Measurements from ENCODE around the gene DPP6.

DPP6 gene

DNA sequence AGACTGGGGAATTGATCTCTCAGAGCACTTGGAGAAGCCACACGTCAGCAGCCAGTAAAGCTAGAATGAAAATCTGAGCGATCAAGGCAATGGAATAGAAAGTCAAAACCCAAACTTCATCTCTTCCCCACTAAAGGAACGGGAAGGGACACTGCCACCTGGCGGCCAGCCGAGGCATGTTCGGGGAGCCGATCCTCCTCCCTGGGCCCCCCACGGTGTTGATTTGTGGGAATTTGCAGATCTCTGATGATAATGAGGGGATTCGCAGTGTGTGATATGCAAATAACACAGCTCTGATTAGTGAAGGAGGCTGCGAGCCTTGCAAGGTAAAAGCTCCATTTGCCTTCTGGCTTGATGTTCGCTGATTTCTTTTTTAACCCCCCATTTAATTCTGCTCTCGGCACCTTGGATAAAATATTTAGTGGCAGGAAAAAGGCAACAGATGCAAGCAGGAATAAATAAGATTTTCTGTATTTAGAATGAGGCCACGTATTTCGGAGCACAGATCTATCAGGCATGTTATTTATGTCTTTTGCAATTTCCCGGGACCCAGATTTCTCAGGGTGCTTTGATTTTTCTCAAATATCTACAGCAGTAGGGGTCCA is 692.2 kb downstream of the DPP6 start:
- Histone ChIP-seq H3K9ac (ENCODE audit: insufficient read length) (no peak overlapping the region), H3K9me3 (ENCODE audit: low read depth, low read length) (no peaks in the 10 kb centered on the region), H3K4me3 (no peak overlapping the region), H3K36me3 (ENCODE audit: insufficient read depth, low read length) (no peaks in the 10 kb centered on the region), H3K27ac (no peak overlapping the region)
- TF ChIP-seq POLR2AphosphoS5 (IDR thresholded peaks at IDR 0.05; ENCODE audit: borderline replicate concordance, low read depth, low read length), result no peak
- TF ChIP-seq EZH2 (IDR thresholded peaks at IDR 0.05), result no peak
- TF ChIP-seq FOXP2 (optimal IDR thresholded peaks at IDR 0.05; ENCODE audit: control extremely low read depth, extremely low read length, insufficient read depth), result no peak
- no peak for DNase-seq (ENCODE audit: low read depth, low spot score)

DNA sequence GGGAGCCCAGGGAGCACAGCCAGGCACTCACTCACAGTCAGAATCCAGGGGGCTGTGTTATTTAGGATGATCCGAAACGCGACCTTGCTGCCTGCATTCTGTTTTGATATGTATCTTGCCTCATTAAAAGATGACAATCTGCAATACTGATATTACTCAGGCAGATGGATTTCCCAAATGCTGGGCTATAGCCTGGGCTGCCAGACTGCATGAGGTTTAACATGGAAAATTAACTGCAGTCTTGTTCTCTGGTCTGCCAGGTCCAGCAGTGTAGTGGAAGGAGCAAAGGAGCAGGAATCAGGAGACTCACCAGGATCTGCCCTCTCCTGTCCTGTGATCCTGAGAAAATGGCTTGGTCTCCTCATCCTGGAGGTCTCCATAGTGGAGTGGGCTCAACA is 692.7 kb downstream of the DPP6 start:
- Histone ChIP-seq H3K9ac (ENCODE audit: insufficient read length) (no peak overlapping the region), H3K36me3 (ENCODE audit: insufficient read depth, low read length) (no peaks in the 10 kb centered on the region), H3K27ac (no peak overlapping the region), H3K9me3 (ENCODE audit: low read depth, low read length) (no peaks in the 10 kb centered on the region), H3K4me3 (no peak overlapping the region)
- TF ChIP-seq POLR2AphosphoS5 (IDR thresholded peaks at IDR 0.05; ENCODE audit: borderline replicate concordance, low read depth, low read length), result no peak
- TF ChIP-seq FOXP2 (optimal IDR thresholded peaks at IDR 0.05; ENCODE audit: control extremely low read depth, extremely low read length, insufficient read depth), result no peak
- no peak for TF ChIP-seq EZH2 (IDR thresholded peaks at IDR 0.05)
- DNase-seq (ENCODE audit: low read depth, low spot score), result no peak

DNA sequence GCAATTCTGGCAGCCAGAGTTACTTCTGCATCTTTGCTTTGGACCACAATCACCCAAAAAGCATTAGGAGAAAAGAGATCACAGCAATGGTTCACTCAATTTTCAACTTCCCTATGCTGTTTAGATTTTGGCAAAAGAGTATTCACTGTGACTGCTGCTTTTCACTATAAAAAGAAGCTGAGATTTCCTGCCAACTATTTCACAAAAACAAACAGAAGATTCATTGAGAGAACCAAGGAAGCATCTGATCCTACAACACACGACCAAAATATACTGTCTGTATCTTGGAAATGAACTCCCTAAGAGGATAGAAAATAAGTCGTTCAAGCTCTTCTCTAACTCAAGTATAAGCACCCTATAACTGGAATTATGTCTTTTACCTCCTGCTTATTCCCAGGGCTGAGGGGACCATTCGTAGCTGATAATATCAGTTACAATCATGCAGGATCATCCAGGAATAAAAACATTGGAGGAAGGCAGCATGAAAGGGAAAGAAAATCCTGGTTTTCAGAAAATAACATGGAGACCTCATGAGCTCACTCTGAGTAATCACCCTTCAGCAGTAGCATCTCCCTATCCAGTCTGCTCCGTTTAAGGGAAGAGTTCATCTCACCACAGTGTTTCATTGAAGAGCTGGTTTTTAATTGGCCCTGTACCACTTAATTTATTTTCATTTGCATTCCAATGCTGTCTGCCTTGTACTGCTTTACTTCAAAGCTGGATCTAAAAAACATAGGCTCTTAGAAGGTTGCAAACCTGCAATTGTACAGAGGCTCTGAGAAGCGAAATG is 694.6 kb downstream of the DPP6 start:
- H3K4me3 ChIP-seq, result no peak overlapping the region
- H3K9me3 ChIP-seq (ENCODE audit: low read depth, low read length), result no peaks in the 10 kb centered on the region
- no peaks in the 10 kb centered on the region for H3K36me3 ChIP-seq (ENCODE audit: insufficient read depth, low read length)
- TF ChIP-seq FOXP2 (optimal IDR thresholded peaks at IDR 0.05; ENCODE audit: control extremely low read depth, extremely low read length, insufficient read depth) (no peak), EZH2 (IDR thresholded peaks at IDR 0.05) (no peak), POLR2AphosphoS5 (IDR thresholded peaks at IDR 0.05; ENCODE audit: borderline replicate concordance, low read depth, low read length) (no peak)
- no peak for DNase-seq (ENCODE audit: low read depth, low spot score)
- H3K27ac ChIP-seq, result no peak overlapping the region
- H3K9ac ChIP-seq (ENCODE audit: insufficient read length), result no peak overlapping the region

DNA sequence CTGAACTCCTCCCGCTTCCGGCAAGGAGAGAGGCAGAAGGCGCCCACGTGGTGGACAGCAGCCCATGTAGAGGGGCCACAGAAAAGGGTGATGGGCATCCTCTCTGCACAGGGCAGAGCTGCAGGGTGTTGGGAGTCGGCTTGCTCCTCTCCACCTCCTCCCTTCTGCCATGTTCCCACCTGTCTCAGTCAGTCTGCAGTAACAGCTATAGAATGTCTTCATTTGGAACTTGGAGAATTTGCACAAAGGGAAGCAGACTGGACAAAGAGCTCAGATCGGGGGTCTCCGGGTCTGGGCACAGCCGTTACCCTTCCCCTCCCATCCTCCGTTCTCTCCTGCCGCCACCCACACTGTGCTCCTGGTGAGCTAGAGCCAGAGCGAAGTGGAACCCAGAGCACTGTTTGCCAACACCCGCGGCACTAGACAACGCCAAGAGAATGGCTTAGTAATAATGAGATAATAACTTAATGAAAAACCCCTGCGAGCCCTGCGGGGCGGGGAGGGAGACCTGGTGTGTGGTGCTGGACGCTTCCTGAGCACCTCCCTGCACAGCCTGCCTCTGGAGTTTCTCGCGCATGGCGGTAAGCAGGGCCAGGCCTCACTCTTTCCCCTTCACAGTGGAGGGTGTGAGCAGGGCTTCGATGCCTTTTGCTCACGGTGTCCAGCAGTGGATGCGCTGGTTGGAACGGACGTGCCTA is 696.0 kb downstream of the DPP6 start:
- H3K27ac ChIP-seq, result no peak overlapping the region
- H3K36me3 ChIP-seq (ENCODE audit: insufficient read depth, low read length), result no peaks in the 10 kb centered on the region
- H3K4me3 ChIP-seq, result no peak overlapping the region
- no peak for DNase-seq (ENCODE audit: low read depth, low spot score)
- H3K9ac ChIP-seq (ENCODE audit: insufficient read length), result no peak overlapping the region
- no peaks in the 10 kb centered on the region for H3K9me3 ChIP-seq (ENCODE audit: low read depth, low read length)
- TF ChIP-seq FOXP2 (optimal IDR thresholded peaks at IDR 0.05; ENCODE audit: control extremely low read depth, extremely low read length, insufficient read depth), result no peak
- no peak for TF ChIP-seq POLR2AphosphoS5 (IDR thresholded peaks at IDR 0.05; ENCODE audit: borderline replicate concordance, low read depth, low read length)
- no peak for TF ChIP-seq EZH2 (IDR thresholded peaks at IDR 0.05)

DNA sequence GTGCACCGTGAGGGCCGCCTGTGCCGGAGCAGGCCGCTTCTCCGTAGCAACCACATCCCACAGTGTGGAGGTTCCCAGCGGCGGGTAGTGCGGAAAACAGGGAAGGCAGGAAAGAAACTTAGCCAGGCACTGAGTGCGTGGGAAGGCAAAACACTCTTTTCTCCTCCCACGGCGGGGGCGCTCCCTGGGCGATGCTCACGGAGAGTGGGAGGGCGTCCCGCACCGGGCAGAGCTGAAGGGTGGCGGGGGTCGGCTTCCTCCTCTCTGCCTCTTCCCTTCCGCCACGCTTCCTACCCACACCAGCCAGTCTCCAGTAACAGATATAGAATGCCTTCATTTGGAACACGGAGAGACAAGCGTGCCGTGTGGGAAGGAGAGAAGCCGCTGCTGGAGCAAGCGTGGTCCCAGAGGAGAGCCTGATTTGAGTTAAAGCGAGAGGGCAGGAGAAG is 698.2 kb downstream of the DPP6 start:
- H3K27ac ChIP-seq, result no peak overlapping the region
- H3K36me3 ChIP-seq (ENCODE audit: insufficient read depth, low read length), result no peaks in the 10 kb centered on the region
- no peak overlapping the region for H3K4me3 ChIP-seq
- H3K9me3 ChIP-seq (ENCODE audit: low read depth, low read length), result no peaks in the 10 kb centered on the region
- no peak for DNase-seq (ENCODE audit: low read depth, low spot score)
- no peak for TF ChIP-seq FOXP2 (optimal IDR thresholded peaks at IDR 0.05; ENCODE audit: control extremely low read depth, extremely low read length, insufficient read depth)
- TF ChIP-seq EZH2 (IDR thresholded peaks at IDR 0.05), result no peak
- no peak for TF ChIP-seq POLR2AphosphoS5 (IDR thresholded peaks at IDR 0.05; ENCODE audit: borderline replicate concordance, low read depth, low read length)
- H3K9ac ChIP-seq (ENCODE audit: insufficient read length), result no peak overlapping the region

DNA sequence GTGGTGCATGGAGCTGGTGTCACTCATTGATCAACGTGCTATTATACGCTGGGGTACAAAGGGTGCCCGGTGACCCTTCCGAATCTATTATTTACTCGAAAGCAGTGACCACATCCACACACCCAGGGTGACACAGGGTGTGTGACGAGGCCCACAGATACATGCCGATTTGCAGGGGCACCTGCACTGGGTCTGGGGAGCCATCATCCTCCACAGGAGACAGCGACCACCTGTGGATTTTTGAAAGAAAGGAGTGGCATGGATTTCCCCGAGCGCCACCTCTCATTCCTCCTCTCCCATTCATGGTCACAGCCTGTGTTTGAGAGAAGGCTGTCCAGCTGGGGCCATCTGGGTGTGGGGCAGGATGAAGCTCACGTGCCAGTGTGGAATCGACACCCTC is 701.0 kb downstream of the DPP6 start:
- H3K9me3 ChIP-seq (ENCODE audit: low read depth, low read length), result no peaks in the 10 kb centered on the region
- H3K36me3 ChIP-seq (ENCODE audit: insufficient read depth, low read length), result no peaks in the 10 kb centered on the region
- H3K4me3 ChIP-seq, result no peak overlapping the region
- H3K9ac ChIP-seq (ENCODE audit: insufficient read length), result no peak overlapping the region
- DNase-seq (ENCODE audit: low read depth, low spot score), result no peak
- TF ChIP-seq FOXP2 (optimal IDR thresholded peaks at IDR 0.05; ENCODE audit: control extremely low read depth, extremely low read length, insufficient read depth), result no peak
- no peak for TF ChIP-seq EZH2 (IDR thresholded peaks at IDR 0.05)
- TF ChIP-seq POLR2AphosphoS5 (IDR thresholded peaks at IDR 0.05; ENCODE audit: borderline replicate concordance, low read depth, low read length), result no peak
- no peak overlapping the region for H3K27ac ChIP-seq

DNA sequence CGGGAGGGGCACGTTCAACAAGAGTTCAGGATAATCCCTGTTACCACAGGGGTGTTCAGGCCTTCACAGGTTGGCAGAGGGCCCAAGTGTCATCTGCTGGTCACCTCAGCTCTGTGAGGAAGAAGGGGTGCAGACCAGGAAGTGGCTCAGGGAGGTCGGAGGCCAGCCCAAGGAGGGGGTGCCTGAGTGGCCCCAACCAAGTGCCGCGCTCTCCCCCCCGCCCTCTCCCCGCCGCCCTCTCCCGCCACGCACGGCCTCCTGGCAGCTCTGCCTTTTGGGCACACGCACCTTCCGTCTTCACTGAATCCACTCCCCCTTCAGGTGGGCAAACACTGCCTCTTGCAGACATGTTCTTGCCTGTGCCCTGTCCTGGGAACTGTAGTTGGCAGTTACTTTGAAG is 705.6 kb downstream of the DPP6 start:
- no peaks in the 10 kb centered on the region for H3K9me3 ChIP-seq (ENCODE audit: low read depth, low read length)
- H3K27ac ChIP-seq, result no peak overlapping the region
- TF ChIP-seq POLR2AphosphoS5 (IDR thresholded peaks at IDR 0.05; ENCODE audit: borderline replicate concordance, low read depth, low read length), result no peak
- no peak for TF ChIP-seq EZH2 (IDR thresholded peaks at IDR 0.05)
- TF ChIP-seq FOXP2 (optimal IDR thresholded peaks at IDR 0.05; ENCODE audit: control extremely low read depth, extremely low read length, insufficient read depth), result no peak
- H3K36me3 ChIP-seq (ENCODE audit: insufficient read depth, low read length), result no peaks in the 10 kb centered on the region
- DNase-seq (ENCODE audit: low read depth, low spot score), result no peak
- no peak overlapping the region for H3K4me3 ChIP-seq
- no peak overlapping the region for H3K9ac ChIP-seq (ENCODE audit: insufficient read length)

DNA sequence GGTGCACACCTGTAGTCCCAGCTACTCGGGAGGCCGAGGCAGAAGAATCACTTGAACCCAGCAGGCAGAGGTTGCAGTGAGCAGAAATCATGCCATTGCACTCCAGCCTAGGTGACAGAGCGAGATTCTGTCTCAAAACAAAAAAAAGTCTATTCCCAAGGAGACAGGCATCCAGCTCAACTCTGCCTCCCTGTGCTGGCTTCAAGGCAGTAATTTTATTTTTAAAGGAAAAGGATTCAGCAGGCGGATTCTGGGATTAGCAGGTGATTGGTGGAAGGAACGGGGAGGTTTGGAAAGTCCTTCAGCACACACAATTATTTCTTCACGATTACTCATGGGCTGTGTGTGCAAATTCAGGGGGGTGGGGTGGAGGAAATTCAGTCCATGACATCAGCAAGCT is 707.8 kb downstream of the DPP6 start:
- H3K4me3 ChIP-seq, result no peak overlapping the region
- no peak for TF ChIP-seq EZH2 (IDR thresholded peaks at IDR 0.05)
- no peak for DNase-seq (ENCODE audit: low read depth, low spot score)

More for the DNA sequence above, 707.8 kb downstream of the DPP6 start:
- no peaks in the 10 kb centered on the region for H3K9me3 ChIP-seq (ENCODE audit: low read depth, low read length)
- no peaks in the 10 kb centered on the region for H3K36me3 ChIP-seq (ENCODE audit: insufficient read depth, low read length)
- H3K27ac ChIP-seq, result no peak overlapping the region
- no peak overlapping the region for H3K9ac ChIP-seq (ENCODE audit: insufficient read length)
